Kidney epithelial cell (primary cell): ENCODE results near the gene ZBTB18. TPM values are rescaled to one million over a fixed set of nuclear protein-coding genes. Genes with fewer than 3 reads are reported as not detected.

Experiments
- DNase-seq: peaks from one replicate; pipeline ENCODE4 v3.0.0-alpha.2; 2010; ENCODE audit warnings: low read depth
- H3K27me3 ChIP-seq: 2 replicates; pipeline ENCODE4 v1.6.0; 2011; ENCODE audit warnings: low read length; ENCODE audit not compliant: control insufficient read depth, insufficient read depth
- H3K36me3 ChIP-seq: 2 replicates; pipeline ENCODE4 v1.5.1; 2011; ENCODE audit warnings: low read length; ENCODE audit not compliant: control insufficient read depth, insufficient read depth
- H3K4me3 ChIP-seq: 2 replicates; pipeline ENCODE4 v1.5.1; 2011; ENCODE audit warnings: low read depth, mild to moderate bottlenecking, control low read depth, low read length
- CTCF ChIP-seq: IDR thresholded peaks from 2 replicates; pipeline ENCODE4 v1.5.1; 2011; ENCODE audit warnings: mild to moderate bottlenecking, moderate library complexity, low read length, control low read depth, inconsistent platforms; ENCODE audit not compliant: insufficient read depth, poor library complexity, severe bottlenecking
- total RNA-seq: library from RNA; depleted of rRNA; stranded (reverse); fragments of >200 nt; gene quantifications from 2 replicates; pipeline ENCODE4 v1.2.3, GENCODE V29; 2015

ZBTB18 gene
- total RNA-seq, 1 donor from 2014 or later: 8.7 TPM

GRCh38 chr1:244054247-244054923, 3.3 kb downstream of the ZBTB18 start:
- Histone ChIP-seq H3K36me3 (peaks cover 3% of the 10 kb centered on the region), H3K27me3 (no peaks in the 10 kb centered on the region), H3K4me3 (no peak overlapping the region)
- DNase-seq: no peak
- no peak for TF ChIP-seq CTCF

GRCh38 chr1:244054924-244055263, 3.8 kb downstream of the ZBTB18 start:
- H3K36me3 ChIP-seq: peaks cover 3% of the 10 kb centered on the region
- H3K4me3 ChIP-seq: no peak overlapping the region
- no peak for DNase-seq
- no peaks in the 10 kb centered on the region for H3K27me3 ChIP-seq
- TF ChIP-seq CTCF: no peak

DNA sequence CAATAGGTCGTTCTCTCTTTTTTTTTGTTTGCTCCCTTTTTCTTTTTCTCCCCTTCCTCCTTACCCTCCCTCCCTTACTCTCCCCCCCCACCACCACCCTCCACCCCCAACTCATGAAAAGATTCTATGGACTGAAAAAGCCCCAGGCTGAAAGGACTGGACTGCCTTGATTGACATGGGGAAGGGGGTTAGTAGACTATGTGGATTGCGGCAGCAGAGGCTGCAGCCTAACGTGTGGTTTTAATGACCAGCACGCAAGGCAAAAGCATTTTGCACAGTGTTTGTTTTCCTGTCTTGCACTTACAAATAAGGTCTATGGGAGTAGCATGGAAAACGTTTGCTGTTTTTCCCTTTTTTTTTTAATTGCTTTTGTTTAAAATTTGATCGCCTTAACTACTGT, 5.5 kb downstream of the ZBTB18 start:
- Histone ChIP-seq H3K27me3 (no peaks in the 10 kb centered on the region), H3K4me3 (no peak overlapping the region), H3K36me3 (peaks cover 3% of the 10 kb centered on the region)
- TF ChIP-seq CTCF: no peak
- no peak for DNase-seq

GRCh38 chr1:244057474-244058385, 6.6 kb downstream of the ZBTB18 start:
- DNase-seq: no peak
- H3K4me3 ChIP-seq: no peak overlapping the region

GRCh38 chr1:244060117-244060516, 9.0 kb downstream of the ZBTB18 start:
- no peak for TF ChIP-seq CTCF
- Histone ChIP-seq H3K4me3 (no peak overlapping the region), H3K36me3 (no peaks in the 10 kb centered on the region), H3K27me3 (no peaks in the 10 kb centered on the region)
- no peak for DNase-seq

More at GRCh38 chr1:244057474-244058385, 6.6 kb downstream of the ZBTB18 start:
- no peaks in the 10 kb centered on the region for H3K27me3 ChIP-seq
- peaks cover 3% of the 10 kb centered on the region for H3K36me3 ChIP-seq
- no peak for TF ChIP-seq CTCF
